ENCODE measurements around the gene SDK1. TPM values are rescaled to one million over a fixed set of nuclear protein-coding genes. Genes with fewer than 3 reads are reported as not detected.

Gene SDK1
- total RNA-seq, 1 donor from 2014 or later: 10.9 TPM

DNA sequence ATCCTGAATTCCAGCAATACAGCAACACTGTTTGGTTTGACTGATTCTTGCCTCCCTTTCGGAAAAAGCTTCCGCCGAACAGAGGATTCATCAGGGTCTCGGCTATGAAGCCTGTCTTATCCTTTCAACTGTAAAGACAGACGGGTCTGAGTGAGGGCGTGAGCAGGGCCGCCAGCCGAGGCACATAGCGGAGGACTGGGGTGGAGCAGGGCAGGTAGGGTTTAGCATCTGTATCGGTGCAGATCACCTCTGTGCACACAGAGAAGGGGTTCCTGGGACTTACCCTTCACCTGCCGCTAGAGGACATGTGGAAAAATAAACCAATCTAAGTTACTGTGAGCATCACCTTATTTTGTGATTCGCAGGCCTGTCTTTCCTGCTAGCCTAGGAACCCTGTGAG is 724.2 kb downstream of the SDK1 start:
- Mint-ChIP-seq H3K27ac (ENCODE audit: unreplicated experiment) (no peak overlapping the region), H3K36me3 (ENCODE audit: low read depth) (peaks cover 2% of the 10 kb centered on the region), H3K4me3 (ENCODE audit: unreplicated experiment) (no peak overlapping the region), H3K27me3 (ENCODE audit: low read depth) (no peaks in the 10 kb centered on the region), H3K9me3 (ENCODE audit: low read depth) (peaks cover 2% of the 10 kb centered on the region), H3K4me1 (ENCODE audit: low read depth) (no peaks in the 10 kb centered on the region)
- no peak for DNase-seq (ENCODE audit: low spot score)
- TF ChIP-seq, protein P1, sequence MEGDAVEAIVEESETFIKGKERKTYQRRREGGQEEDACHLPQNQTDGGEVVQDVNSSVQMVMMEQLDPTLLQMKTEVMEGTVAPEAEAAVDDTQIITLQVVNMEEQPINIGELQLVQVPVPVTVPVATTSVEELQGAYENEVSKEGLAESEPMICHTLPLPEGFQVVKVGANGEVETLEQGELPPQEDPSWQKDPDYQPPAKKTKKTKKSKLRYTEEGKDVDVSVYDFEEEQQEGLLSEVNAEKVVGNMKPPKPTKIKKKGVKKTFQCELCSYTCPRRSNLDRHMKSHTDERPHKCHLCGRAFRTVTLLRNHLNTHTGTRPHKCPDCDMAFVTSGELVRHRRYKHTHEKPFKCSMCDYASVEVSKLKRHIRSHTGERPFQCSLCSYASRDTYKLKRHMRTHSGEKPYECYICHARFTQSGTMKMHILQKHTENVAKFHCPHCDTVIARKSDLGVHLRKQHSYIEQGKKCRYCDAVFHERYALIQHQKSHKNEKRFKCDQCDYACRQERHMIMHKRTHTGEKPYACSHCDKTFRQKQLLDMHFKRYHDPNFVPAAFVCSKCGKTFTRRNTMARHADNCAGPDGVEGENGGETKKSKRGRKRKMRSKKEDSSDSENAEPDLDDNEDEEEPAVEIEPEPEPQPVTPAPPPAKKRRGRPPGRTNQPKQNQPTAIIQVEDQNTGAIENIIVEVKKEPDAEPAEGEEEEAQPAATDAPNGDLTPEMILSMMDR (IDR thresholded peaks at IDR 0.05): no peak

DNA sequence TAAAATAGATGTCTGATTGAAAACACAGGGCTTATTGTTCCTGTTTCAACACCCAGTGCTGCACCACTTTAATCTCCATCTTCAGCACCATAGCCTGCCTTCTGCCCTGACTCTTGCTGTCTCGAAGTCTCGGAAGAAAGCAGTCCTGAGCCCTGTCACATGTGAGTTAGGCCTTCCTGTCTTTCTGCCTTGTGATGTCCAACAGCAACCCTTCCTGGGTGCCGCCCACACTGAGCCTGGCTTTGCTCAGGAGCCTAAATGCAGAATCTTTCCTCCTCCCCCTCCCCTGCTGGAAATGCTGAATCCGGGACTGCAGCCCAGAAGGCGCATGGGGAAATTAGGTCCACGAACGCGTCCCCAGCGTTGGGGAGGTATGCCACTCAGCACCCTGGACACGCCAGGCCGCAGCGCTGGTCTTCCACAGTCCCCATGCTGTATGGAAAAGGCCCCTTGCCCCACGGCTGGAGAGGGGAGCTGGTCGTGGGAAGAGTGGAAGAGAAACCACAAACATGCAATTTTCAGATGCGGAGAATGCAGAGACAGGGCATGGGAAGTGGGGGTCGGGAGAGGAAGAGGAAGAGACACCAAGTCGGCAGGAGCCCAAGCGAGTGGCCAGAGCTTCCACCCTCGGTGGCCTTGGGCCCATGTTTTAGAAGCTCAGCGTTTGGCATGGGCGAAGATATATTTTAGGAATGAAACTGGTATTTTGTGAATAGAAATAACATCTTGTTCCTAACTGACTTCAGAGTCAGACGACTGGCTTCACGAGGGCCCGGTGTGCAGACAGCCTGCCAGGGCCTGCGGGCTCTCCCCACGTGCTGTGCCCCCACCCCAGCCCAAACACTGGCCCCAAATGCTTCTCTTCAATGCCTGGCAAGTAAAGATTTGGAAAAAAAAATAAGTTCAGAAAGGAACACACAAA is 724.9 kb downstream of the SDK1 start:
- peaks cover 2% of the 10 kb centered on the region for H3K36me3 Mint-ChIP-seq (ENCODE audit: low read depth)
- H3K9me3 Mint-ChIP-seq (ENCODE audit: low read depth): peaks cover under 1% of the 10 kb centered on the region
- no peaks in the 10 kb centered on the region for H3K27me3 Mint-ChIP-seq (ENCODE audit: low read depth)
- H3K27ac Mint-ChIP-seq (ENCODE audit: unreplicated experiment): no peak overlapping the region
- H3K4me1 Mint-ChIP-seq (ENCODE audit: low read depth): no peaks in the 10 kb centered on the region
- H3K4me3 Mint-ChIP-seq (ENCODE audit: unreplicated experiment): no peak overlapping the region
- TF ChIP-seq, protein P1 (IDR thresholded peaks at IDR 0.05): no peak
- DNase-seq (ENCODE audit: low spot score): no peak

DNA sequence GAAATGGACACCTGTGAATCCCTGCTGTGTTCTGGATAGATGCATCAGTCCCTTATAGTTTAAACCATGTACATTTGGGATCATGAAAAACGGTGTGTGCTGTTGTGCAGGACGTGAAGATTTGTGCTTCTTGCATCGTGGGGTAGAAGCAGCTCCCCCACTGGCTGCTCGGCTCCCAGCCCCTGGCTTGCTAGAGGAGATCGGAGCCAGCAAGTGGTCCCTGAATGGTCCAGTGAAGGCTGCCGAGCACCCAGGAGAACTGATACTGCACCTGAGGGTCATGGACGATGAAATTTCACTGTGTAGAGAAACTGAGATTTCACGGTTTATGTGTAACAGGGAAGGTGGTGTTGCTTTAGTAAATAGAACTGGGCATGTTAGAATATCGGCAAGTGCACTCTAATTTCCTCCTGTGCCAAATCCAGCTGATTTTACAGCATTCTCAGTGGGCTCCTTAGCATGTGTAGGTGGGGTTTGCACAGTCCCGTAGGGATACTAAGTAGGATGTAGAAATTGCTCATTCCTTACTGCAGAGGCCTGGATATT is 726.0 kb downstream of the SDK1 start:
- Mint-ChIP-seq H3K27me3 (ENCODE audit: low read depth) (no peaks in the 10 kb centered on the region), H3K27ac (ENCODE audit: unreplicated experiment) (no peak overlapping the region), H3K36me3 (ENCODE audit: low read depth) (no peaks in the 10 kb centered on the region), H3K9me3 (ENCODE audit: low read depth) (no peaks in the 10 kb centered on the region), H3K4me1 (ENCODE audit: low read depth) (no peaks in the 10 kb centered on the region), H3K4me3 (ENCODE audit: unreplicated experiment) (no peak overlapping the region)
- TF ChIP-seq, protein P1 (IDR thresholded peaks at IDR 0.05): no peak
- no peak for DNase-seq (ENCODE audit: low spot score)

DNA sequence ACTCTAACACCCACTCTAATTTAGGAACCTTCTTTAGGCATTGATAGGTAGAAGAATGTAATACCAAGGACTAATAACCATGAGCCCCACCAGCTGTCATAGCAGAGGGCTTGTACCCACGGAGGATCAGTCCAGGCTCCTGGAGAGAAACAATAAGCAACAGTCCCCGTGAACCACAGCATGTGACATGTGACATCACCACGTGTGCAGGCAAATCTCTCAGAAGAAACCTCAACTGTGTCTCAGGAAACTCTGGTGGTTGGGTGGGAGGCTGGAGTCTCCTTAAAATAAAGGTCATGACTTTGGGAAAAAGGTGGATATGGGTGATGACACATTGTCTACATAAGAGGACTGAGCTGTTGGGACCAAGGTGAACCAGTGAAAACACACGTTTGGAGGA is 727.2 kb downstream of the SDK1 start:
- no peaks in the 10 kb centered on the region for H3K4me1 Mint-ChIP-seq (ENCODE audit: low read depth)
- no peak overlapping the region for H3K27ac Mint-ChIP-seq (ENCODE audit: unreplicated experiment)
- no peaks in the 10 kb centered on the region for H3K36me3 Mint-ChIP-seq (ENCODE audit: low read depth)
- DNase-seq (ENCODE audit: low spot score): no peak
- TF ChIP-seq, protein P1 (IDR thresholded peaks at IDR 0.05): no peak
- no peaks in the 10 kb centered on the region for H3K27me3 Mint-ChIP-seq (ENCODE audit: low read depth)
- H3K4me3 Mint-ChIP-seq (ENCODE audit: unreplicated experiment): no peak overlapping the region
- H3K9me3 Mint-ChIP-seq (ENCODE audit: low read depth): no peaks in the 10 kb centered on the region

DNA sequence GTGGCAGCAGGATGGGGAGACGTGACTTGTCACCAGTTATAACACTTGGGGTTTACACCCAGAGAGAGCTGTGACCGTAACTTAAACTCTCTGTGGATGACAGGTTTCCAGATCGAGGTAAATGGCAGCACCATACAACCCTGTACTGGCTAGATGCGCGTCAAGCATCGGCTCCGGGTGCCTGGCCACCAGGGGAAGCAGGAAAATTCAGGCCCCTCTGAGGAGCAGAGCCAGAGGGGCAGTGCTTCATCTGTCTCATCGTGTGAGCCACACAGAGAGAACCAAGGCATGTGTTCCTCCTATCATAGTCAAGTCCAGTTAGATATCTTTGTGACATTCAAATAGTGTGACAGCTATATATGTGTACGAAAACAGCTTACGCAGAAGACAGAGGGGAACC is 728.9 kb downstream of the SDK1 start:
- Mint-ChIP-seq H3K9me3 (ENCODE audit: low read depth) (no peaks in the 10 kb centered on the region), H3K4me1 (ENCODE audit: low read depth) (no peaks in the 10 kb centered on the region), H3K4me3 (ENCODE audit: unreplicated experiment) (no peak overlapping the region), H3K36me3 (ENCODE audit: low read depth) (no peaks in the 10 kb centered on the region), H3K27me3 (ENCODE audit: low read depth) (no peaks in the 10 kb centered on the region), H3K27ac (ENCODE audit: unreplicated experiment) (no peak overlapping the region)
- no peak for DNase-seq (ENCODE audit: low spot score)
- TF ChIP-seq, protein P1 (IDR thresholded peaks at IDR 0.05): no peak

Data from chondrocyte (in vitro differentiated cells).